HL-60 (cell line): ENCODE results near the gene COG2.

Experiments used
- GABPA ChIP-seq: IDR thresholded peaks from 2 replicates; pipeline ENCODE4 v1.6.1; 2012; ENCODE audit warnings: low read depth
- POLR2AphosphoS5 ChIP-seq: IDR thresholded peaks from 2 replicates; pipeline ENCODE4 v1.6.1; 2012; ENCODE audit warnings: low read depth
- SPI1 ChIP-seq: IDR thresholded peaks from 2 replicates; pipeline ENCODE4 v1.6.1; 2012; ENCODE audit warnings: low read depth, mild to moderate bottlenecking, borderline replicate concordance
- TF ChIP-seq, protein P1 (sequence below): IDR thresholded peaks from one replicate; pipeline ENCODE4 v1.5.1; 2011; ENCODE audit warnings: low read length, control low read depth, inconsistent platforms; ENCODE audit not compliant: insufficient read depth
- TF ChIP-seq, protein P2 (sequence below): IDR thresholded peaks from 2 replicates; pipeline ENCODE4 v1.6.1; 2012; ENCODE audit warnings: low read depth; ENCODE audit not compliant: insufficient replicate concordance

DNA sequence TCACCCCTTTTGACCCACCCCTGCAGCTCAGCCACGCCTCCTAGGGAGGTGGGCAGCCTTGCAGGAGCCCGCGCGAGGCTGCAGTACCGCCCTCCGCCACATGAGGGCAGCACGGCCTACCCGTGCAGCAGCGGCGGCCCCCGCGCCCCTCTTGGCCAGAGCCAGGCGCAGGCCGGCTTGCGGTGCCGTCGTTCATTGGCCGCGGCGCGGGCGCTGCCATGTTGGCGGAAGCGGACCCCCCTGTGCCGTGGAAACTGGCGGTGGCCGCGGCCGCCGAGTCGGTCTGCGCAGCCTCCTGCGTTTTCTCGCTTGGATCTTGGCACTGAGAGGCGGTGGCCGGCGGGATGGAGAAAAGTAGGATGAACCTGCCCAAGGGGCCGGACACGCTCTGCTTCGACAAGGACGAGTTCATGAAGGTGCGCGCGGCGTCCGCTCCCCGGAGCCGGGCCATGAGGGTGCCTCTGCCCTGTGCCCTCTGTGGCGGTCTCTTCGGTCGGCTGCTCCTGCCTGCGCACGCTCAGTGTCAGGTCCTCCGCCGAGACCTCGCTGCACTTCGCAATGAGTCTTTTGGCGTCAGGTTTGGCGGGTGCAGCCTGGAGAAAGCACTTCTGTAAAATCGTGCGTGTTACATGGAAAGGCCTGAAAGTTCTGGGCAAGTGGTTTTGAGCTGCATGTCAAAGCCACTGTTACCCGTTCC is at the start of gene COG2:
- TF ChIP-seq, protein P1, sequence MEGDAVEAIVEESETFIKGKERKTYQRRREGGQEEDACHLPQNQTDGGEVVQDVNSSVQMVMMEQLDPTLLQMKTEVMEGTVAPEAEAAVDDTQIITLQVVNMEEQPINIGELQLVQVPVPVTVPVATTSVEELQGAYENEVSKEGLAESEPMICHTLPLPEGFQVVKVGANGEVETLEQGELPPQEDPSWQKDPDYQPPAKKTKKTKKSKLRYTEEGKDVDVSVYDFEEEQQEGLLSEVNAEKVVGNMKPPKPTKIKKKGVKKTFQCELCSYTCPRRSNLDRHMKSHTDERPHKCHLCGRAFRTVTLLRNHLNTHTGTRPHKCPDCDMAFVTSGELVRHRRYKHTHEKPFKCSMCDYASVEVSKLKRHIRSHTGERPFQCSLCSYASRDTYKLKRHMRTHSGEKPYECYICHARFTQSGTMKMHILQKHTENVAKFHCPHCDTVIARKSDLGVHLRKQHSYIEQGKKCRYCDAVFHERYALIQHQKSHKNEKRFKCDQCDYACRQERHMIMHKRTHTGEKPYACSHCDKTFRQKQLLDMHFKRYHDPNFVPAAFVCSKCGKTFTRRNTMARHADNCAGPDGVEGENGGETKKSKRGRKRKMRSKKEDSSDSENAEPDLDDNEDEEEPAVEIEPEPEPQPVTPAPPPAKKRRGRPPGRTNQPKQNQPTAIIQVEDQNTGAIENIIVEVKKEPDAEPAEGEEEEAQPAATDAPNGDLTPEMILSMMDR = peak; percentile 82
- peak; percentile 91 for TF ChIP-seq POLR2AphosphoS5
- TF ChIP-seq SPI1 = peak; percentile 72
- TF ChIP-seq, protein P2, sequence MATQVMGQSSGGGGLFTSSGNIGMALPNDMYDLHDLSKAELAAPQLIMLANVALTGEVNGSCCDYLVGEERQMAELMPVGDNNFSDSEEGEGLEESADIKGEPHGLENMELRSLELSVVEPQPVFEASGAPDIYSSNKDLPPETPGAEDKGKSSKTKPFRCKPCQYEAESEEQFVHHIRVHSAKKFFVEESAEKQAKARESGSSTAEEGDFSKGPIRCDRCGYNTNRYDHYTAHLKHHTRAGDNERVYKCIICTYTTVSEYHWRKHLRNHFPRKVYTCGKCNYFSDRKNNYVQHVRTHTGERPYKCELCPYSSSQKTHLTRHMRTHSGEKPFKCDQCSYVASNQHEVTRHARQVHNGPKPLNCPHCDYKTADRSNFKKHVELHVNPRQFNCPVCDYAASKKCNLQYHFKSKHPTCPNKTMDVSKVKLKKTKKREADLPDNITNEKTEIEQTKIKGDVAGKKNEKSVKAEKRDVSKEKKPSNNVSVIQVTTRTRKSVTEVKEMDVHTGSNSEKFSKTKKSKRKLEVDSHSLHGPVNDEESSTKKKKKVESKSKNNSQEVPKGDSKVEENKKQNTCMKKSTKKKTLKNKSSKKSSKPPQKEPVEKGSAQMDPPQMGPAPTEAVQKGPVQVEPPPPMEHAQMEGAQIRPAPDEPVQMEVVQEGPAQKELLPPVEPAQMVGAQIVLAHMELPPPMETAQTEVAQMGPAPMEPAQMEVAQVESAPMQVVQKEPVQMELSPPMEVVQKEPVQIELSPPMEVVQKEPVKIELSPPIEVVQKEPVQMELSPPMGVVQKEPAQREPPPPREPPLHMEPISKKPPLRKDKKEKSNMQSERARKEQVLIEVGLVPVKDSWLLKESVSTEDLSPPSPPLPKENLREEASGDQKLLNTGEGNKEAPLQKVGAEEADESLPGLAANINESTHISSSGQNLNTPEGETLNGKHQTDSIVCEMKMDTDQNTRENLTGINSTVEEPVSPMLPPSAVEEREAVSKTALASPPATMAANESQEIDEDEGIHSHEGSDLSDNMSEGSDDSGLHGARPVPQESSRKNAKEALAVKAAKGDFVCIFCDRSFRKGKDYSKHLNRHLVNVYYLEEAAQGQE = peak; percentile 47
- 0 out of 2 replicates have a peak, but pooled peaks have one; percentile 9 for TF ChIP-seq GABPA
